Omental fat pad (tissue), 4 donors: Measurements from ENCODE around the gene CCL23. TPM values are rescaled to one million over a fixed set of nuclear protein-coding genes. Genes with fewer than 3 reads are reported as not detected.

Source experiments
- ATAC-seq: fragments of 150-250 bp; one replicate; pipeline ENCODE4 v1.9.1; 2016; ENCODE audit warnings: mild to moderate bottlenecking, moderate library complexity; ENCODE audit not compliant: low FRiP score
- DNase-seq: peaks from one replicate; pipeline ENCODE4 v3.0.0-alpha.2; 2019; ENCODE audit warnings: low spot score
- total RNA-seq, 4 donors: library from RNA; depleted of rRNA; stranded (reverse); fragments of >200 nt; gene quantifications; one replicate each; pipeline ENCODE4 v1.1.0, GENCODE V29; 2016
- TF ChIP-seq, protein P1 (sequence below), 3 donors: fragments of 450-650 bp; IDR thresholded peaks; one replicate each; pipeline ENCODE4 v1.5.1; 2016 to 2017; ENCODE audit warnings: antibody characterized with exemption in 3 of 3, mild to moderate bottlenecking in 3 of 3, moderate library complexity in 2 of 3

CCL23 gene
- total RNA-seq, 4 donors from 2014 or later, result 1.5 to 6.6 (median 4.7) TPM

DNA sequence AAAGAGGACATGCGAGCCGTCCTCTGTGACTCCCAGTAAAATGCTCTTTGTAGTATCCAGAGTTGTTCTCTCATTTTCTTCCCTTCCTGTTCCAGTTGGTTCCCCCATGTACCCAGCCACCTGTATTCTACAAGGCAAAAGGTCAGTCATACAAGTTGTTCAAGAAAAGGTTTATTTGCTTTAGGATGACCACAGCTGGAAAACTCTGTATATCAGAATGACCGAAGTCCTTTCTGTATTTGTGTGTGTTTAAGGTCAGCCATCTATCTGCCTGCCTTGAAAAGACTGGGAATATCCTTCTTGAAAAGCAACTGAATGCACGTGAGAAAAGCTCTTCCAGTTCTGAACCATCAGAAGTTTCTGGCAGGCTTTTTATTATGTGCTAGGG is 44.8 kb downstream of the CCL23 start:
- ATAC-seq (no peak), DNase-seq (no peak)
- TF ChIP-seq, protein P1, sequence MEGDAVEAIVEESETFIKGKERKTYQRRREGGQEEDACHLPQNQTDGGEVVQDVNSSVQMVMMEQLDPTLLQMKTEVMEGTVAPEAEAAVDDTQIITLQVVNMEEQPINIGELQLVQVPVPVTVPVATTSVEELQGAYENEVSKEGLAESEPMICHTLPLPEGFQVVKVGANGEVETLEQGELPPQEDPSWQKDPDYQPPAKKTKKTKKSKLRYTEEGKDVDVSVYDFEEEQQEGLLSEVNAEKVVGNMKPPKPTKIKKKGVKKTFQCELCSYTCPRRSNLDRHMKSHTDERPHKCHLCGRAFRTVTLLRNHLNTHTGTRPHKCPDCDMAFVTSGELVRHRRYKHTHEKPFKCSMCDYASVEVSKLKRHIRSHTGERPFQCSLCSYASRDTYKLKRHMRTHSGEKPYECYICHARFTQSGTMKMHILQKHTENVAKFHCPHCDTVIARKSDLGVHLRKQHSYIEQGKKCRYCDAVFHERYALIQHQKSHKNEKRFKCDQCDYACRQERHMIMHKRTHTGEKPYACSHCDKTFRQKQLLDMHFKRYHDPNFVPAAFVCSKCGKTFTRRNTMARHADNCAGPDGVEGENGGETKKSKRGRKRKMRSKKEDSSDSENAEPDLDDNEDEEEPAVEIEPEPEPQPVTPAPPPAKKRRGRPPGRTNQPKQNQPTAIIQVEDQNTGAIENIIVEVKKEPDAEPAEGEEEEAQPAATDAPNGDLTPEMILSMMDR (IDR thresholded peaks at IDR 0.05), result no peak

DNA sequence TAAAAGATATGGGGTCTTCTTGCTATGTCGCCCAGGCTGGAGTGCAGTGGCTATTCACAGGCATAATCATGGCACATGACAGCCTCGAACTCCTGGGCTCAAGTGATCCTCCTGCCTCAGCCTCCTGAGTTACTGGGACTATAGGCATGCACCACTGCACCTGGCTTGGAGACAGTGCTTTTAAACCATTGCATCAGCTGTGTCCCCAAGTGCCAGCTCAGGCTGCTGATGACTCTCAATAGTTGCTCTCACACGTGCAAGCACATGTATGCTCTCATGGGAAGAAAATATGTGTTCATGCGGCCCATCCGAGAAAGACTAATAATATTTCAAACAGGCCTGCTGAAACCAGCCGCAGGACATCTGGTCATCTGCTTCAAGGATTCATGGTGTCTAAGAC is 45.2 kb downstream of the CCL23 start:
- no peak for DNase-seq
- TF ChIP-seq, protein P1 (IDR thresholded peaks at IDR 0.05), result no peak
- ATAC-seq, result no peak

DNA sequence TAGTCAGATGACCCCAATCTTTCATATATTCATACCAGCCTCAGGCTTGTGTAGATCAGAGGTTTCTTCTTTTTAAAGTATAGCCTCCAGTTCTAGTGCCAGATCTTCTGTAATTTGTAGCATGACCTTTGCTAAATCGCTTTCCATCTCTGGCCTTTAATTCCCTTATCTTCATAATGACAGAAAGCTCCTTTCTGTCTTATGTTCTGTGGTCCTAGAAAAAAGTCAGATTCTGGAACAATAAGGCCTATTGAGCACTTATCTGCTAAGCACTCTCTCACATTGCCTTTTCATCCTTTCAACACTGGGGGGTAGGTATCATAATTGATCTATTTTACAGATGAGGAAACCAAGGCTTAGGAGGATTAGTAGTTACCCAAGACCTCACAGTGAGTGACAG is 45.7 kb downstream of the CCL23 start:
- ATAC-seq, result no peak
- TF ChIP-seq, protein P1 (IDR thresholded peaks at IDR 0.05), result no peak
- DNase-seq, result no peak

DNA sequence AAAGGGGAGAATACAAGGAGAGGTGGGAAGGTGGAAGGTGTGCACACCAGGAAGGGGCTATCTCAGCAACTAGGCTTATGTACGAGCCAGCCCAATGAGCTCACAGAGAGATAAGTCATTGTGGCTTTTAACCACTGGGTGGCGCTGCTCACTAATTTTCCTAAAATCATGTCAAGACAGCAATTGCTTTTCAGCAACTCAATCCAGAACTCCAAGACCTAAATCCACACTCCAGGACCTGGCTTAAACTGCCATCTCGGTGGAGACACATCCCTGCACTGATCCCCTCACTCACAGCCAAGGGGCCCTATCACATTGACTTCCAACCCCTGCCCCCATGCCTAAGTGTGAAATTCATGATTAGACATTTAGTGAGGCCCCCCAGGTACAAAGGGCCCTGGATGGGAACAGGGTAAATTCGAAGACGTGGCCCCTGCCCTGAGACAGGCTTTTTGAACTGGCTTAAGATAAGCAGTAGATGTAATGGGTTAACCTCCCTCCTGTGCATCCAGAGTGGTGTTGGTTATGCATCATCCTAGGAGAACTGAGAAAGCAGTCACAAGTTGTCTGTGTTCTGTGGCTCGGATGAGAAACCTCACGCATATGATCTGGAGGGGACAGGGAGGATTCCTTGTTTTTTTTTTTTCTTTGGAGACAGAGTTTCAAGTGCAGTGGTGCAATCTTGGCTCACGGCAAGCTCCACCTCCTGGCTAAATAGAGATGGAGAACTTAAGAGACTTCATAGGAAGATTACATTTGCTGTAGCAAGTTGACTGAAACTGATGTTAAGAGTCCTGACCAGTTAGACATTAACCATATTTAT is 48.0 kb downstream of the CCL23 start:
- DNase-seq, result peak; percentile 74
- TF ChIP-seq, protein P1 (IDR thresholded peaks at IDR 0.05), result peak in 2 of 3 donors; percentile 46 to 53
- ATAC-seq, result peak; percentile 14

DNA sequence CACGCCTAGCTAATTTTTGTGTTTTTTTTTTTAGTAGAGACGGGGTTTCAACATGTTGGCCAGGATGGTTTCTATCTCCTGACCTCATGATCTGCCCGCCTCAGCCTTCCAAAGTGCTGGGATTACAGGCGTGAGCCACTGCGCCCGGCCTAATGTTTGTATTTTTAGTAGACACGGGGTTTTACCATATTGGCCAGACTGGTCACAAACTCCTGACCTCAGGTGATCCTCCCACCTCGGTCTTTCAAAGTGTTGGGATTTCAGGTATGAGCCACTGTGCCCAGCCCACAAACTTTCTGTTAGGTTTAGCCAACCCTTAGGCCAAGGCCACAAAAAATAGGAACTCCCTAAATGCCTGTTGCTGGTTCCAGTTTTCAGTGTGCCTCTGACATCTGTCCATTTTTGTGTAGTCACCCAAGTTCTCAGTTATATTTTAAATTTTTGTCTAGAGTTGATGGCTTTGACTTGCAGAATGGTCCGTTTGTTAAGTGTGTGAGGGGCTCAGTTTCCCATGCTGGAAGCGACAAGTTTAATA is 49.2 kb downstream of the CCL23 start:
- ATAC-seq (no peak), DNase-seq (no peak)
- TF ChIP-seq, protein P1 (IDR thresholded peaks at IDR 0.05), result no peak

DNA sequence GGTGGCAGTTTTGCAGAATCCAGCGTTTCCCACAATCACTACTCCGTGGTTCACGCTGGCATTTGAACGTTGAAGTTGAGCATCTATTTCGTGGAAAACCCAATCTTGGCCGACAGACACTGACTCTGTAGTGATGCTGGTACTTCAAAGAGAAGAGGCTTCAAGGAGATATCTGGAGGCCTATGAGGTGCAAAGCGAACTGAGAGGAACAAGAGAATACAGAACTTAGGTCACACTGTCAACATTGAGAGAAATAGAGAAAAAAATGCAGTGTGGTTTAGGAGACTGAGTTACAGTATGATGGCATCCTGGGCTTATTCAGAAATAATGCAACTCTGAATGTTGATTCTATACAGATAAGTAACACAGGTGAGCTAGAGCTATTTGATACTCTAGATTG is 52.5 kb downstream of the CCL23 start:
- ATAC-seq (no peak), DNase-seq (no peak)
- TF ChIP-seq, protein P1 (IDR thresholded peaks at IDR 0.05), result no peak

DNA sequence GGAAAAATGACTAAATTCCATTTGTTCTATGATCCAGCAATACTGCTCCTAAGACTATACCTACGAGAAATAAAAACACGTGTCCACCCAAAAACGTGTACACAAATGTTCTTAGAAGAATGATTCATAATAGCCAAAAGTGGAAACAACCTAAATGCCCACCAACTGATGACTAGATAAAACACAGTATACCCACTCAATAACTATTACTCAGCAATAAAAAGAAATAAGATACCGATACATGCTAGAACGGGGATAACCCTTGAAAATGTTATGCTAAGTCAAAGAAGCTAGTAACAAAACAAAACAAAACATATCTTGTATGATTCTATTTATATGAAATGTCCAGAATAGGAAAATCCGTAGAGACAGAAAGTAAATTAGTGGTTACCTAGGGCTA is 54.1 kb downstream of the CCL23 start:
- DNase-seq, result no peak
- TF ChIP-seq, protein P1 (IDR thresholded peaks at IDR 0.05), result no peak
- no peak for ATAC-seq
